ENCODE results near the gene HSCB.
"Not testable (repeated sequence)": the region's sequence is repeated elsewhere in the genome, so short reads cannot be mapped to it uniquely, and the experiment has no call there.

HSCB gene, protein sequence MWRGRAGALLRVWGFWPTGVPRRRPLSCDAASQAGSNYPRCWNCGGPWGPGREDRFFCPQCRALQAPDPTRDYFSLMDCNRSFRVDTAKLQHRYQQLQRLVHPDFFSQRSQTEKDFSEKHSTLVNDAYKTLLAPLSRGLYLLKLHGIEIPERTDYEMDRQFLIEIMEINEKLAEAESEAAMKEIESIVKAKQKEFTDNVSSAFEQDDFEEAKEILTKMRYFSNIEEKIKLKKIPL

DNA sequence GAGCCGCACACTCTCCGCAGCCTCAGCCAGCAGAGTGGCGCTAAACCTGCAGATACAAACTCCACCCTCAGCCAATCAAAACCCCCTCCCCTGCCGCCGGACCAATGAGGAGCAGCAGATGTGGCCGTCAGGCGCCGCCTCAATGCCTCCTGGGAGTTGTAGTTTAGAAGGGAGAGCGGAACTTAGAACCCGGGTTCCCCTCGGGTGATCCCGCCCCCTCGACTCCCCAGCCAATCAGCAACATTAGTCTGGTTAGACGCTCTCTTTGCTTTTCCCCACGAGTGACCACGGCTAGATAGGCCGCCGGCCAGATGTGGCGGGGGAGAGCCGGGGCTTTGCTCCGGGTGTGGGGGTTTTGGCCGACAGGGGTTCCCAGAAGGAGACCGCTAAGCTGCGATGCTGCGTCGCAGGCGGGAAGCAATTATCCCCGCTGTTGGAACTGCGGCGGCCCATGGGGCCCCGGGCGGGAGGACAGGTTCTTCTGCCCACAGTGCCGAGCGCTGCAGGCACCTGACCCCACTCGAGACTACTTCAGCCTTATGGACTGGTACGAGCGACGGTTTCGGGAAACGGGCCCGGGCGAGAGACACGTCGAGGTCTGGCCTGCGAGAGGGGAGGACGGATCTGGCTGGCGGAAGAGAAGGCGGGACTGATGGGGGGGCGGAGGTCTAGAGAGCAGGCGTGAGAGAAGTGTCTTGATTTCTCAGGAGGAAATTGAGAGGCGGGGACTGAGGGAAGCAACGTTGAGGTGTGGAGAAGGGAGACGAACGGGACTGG, at the start of gene HSCB, which contains the start of gene CHEK2:
Gene HSCB, plus strand, starts transcription at position 255 of the 777 bp plus-strand sequence. Its CDS starts 57 bp downstream, at position 312.
Gene CHEK2, minus strand, starts transcription at position 36 of the 777 bp plus-strand sequence. CDS start 7,099 bp downstream, outside the sequence.
- peak; percentile 98 for DNase-seq (ENCODE audit: low spot score)

DNA sequence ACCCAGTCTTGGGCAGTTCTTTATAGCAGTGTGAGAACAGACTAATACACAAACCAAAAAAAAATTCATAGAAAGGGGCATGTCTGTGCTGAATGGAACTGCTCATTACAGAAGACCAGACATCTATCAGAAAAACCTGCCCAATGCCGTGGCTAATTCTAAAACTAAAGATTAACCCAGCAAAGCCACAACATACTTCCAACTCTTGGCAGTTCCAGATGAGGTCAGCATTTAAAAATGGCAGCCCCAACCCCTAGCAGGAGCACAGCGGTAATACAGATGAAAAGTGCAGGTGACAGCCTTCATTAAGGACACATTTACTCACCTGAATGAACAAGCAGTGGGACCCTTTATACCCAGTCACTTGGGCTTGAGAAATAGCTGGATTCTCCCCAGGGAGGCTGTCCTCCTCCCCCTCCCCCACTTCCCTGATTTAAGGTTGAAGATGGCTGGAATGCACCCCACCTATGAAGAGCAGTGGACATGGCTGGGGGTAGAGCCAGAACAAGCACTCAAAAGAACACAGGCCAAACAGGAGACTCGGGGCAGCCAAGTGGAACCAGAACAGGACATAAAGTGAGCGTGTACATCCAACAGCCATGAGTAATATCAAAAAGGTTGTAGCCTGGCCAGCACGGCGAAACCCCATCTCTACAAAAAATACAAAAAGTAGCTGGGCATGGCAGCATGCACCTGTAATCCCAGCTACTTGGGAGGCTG, 48.6 kb upstream of the HSCB start:
- not testable (repeated sequence) for DNase-seq (ENCODE audit: low spot score)

DNA sequence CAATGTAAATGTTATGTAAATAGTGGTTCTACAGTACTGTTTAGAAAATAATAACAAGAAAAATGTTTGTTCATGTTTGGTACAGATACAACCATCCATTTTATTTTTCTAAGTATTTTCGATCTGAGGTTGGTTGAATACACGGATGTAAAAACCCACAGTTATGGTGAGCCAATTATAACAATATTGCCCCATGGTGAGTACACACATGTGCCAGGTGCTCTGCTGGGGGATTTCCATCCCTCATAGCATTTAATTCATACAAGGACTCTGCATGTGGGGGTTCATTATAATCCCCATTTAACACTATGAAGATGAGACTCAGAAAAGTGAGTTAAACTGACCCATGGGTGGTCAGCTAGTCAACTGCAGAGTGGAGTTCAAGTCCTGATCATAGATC, 38.9 kb upstream of the HSCB start:
- DNase-seq (ENCODE audit: low spot score), result no peak

DNA sequence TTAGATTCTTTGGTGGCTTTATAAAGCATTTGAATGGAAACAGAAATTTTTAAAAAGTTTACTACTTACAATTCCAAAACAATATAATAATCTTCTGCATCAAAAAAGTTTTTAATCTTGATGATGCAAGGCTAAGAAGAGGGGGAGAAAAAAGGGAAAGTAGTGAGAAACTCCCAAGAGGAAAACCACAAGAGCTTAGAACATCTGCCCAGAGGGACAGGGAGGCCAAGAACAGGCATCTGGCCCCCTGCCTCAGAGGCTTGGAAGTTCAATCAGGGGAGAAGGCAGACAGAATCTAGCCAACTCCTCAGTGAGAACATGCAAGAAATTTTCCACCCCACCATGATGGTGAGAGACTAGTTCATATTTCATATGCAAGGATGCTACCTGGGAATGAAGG, 38.4 kb upstream of the HSCB start:
- no peak for DNase-seq (ENCODE audit: low spot score)

DNA sequence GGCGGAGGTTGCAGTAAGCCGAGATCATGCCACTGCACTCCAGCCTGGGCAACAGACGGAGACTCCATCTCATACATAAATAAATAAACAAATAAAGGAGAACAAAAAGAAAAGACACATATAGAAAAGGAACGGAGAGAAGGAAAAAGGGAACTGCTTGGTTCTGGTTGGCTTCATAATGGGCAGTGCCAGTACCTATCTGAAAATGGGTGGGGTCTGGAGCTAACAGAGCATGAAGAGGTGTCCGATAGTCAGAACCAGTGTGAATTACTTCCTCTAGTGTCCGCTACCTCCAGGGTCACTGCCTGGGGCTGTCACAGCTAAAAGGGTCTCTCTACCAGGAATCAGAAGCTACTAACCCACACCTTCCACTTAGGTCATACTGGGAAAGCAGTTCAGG, 35.0 kb upstream of the HSCB start:
- no peak for DNase-seq (ENCODE audit: low spot score)

DNA sequence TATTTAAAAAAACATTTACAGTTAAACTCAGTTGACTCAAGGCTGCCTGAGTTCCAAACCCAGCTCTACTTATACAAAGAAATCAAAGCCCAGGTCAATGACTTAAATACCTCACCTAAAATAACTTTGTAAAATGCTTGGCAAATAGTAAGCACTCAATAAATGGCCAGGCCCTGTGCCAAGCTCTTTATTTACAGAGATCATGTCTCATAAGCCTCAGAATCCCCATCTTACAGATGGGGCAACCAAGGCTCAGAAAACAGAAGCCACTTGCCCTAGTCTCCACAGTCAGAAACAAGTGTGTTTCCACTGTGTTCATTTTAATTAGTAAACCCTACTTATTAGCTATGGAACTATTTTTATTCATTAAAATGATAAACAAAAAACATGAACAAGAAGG, 31.7 kb upstream of the HSCB start:
- no peak for DNase-seq (ENCODE audit: low spot score)

DNA sequence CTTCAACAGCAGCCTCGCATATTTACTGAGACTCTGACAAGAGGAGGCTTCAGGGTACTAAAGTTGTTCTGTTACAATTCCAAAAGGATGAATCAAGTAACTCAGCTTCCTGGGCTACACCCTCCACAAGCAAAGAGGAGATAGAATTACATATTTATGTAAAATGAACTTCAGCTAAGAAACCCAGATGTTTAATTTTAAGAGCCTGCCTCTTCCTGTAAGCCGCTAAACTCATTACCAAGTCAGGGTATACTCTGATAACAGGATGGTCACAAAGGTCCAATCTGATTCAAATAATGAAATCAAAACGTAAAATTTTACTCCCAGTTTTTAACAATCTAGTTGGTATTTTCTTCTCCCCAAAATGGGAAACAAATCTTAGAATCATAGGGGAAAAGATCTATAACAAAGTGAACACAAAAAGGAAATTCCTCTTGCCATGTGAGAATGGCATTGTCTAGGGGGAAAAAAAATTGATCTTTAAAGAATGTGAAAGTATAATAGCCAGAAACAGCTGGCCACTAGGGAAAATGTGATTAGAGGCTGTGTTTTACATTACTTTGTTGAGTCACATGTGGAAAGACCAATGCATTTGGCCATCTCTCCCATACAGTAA, 31.2 kb upstream of the HSCB start:
- no peak for DNase-seq (ENCODE audit: low spot score)

DNA sequence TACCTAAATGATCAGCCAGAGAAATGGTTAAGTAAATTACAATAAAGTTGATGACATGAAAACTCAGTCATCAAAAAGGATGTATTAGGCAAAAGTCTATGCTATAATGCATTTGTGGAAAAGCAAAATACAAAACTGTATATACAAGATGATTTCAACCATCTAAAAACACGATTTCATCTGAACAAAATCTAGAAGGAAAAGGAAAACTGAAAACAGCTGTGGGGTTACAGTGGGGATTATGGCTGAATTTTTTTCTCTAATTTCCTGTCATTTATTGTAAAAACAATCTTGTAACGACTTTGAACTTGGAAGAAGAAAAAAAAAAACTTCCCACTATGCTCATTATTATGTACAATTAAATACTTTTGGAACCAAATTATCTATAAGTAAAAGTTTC, 30.5 kb upstream of the HSCB start:
- DNase-seq (ENCODE audit: low spot score), result no peak

DNA sequence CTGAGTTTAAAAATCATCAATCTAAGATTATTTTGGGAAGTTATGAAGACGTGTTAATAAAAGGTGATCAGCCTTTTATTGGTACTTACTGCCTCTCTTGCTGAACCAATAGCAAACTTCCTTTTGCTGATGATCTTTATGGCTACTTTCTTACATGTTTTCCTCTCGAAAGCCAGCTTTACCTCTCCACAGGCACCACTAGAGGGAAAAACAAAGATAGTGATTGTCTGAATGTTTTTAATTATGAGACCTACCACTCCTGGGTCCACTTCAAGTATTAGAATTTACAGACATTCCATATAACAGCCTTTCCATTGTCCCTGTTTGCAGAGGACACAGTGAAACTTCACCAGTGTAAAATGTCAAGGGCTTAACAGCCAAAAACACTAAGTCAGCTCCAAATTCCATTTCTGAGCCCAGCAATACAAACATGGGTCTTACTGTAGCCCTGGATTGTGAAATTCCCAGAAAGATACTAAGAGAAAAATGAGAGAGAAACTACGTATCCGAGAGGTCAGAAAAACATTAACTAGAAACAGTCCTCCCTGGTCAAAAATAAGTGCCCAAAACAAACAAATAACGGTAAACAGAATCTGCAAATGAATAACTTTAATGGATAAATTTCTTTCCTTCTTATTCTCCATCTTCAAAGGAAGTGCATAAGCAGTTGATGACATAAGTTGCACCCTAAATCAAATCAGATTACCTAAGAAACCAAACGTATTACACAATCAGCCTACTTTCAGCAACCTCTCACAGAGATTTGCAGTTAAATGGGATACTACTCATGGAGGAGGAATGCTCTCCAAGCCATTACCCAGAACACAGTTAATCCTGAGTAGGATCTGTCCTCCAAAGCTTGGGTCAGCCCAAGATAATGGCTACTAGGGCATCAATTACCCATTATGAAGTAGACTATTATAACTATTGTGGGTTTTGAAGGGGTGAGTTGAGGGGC, 29.7 kb upstream of the HSCB start:
- no peak for DNase-seq (ENCODE audit: low spot score)

DNA sequence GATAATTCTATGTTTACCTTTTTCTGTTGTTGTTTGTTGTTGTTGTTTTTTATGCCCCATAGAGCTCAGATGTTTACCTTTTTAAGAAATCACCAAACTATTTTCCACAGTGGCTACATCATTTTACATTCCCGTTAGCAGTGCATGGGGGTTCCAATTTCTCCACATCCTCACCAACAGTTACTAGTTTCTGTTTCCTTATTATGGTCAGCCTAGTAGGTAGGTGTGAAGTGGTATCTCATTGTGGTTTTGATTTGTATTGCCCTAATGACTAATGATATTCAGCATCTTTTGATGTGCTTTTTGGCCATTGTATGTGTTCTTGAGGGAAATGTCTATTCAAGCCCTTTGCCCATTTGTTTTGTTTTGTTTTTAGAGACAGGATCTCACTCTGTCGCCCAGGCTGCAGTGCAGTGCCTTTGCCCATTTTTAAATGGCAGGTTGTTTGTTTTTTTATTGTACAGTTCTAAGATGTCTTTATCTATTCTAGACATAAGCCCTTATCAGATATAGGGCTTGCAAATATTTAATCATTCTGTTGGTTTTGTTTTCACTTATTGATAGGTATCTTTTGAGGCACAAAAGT, 27.7 kb upstream of the HSCB start:
- DNase-seq (ENCODE audit: low spot score), result no peak

DNA sequence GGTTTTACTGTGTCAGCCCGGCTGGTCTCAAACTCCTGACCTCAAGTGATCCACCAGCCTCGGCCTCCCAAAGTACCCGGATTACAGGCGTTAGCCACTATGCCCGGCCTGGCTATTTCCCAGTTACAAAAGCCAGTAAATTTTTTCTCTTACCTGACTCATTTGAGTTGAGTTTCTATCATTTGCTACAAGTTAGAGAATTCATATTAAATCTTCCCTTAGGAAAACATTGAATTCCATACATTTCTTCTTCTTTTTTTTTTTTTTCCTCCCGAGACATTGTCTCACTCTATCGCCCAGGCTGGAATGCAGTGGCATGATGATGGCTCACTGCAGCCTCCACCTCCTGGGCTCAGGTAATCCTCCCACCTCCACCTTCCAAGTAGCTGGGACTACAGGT, 26.2 kb upstream of the HSCB start:
- DNase-seq (ENCODE audit: low spot score), result no peak

DNA sequence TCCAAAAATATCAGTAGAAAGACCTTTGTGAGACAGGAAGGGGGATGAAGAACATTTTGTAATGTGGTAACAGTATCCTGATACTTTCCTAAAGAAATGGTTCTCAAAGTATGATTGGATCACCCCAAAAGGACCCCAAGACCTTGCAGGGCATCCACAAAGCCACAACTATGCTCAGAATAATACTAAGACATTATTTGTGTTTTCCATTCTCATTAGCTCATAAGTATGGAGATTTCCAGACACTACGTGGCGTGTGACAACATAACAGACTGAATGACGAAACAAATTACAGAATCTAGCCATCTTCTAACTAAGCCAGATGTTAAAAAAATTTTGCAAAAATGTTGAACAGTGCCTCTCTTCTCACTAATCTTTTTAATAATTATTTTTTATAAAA, 25.2 kb upstream of the HSCB start:
- no peak for DNase-seq (ENCODE audit: low spot score)

DNA sequence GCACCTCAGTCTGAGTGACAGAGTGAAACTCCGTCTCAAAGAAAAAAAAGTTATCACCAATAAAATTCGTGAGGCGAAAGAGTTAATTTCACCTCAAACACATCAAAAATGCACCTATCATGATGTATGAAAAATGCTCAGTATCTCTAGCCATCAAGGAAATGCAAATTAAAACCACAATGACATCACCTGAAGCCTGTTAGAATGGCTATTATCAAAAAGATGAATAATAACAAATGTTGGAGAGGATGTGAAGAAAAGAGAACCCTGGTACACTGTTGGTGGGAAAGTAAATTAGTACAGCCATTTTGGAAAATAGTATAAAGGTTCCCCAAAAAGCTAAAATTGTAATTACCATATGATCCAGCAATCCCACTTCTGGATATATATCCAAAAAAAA, 23.8 kb upstream of the HSCB start:
- no peak for DNase-seq (ENCODE audit: low spot score)

DNA sequence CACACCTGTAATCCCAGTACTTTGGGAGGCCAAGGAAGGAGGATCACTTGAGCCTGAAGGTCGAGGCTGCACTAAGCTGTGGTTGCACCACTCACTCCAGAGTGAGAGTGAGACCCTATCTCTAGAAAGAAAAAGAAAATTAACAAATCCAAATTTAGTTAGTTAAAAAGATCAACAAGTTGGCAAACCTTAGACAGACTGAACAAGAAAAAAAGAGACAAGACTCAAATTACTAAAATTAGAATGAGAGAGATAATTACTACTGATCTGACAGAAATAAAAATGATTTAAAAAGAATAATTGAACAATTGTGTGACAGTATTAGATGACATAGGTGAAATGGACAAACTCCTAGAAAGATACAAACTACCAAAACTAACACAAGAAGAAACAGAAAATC, 13.8 kb upstream of the HSCB start:
- no peak for DNase-seq (ENCODE audit: low spot score)

DNA sequence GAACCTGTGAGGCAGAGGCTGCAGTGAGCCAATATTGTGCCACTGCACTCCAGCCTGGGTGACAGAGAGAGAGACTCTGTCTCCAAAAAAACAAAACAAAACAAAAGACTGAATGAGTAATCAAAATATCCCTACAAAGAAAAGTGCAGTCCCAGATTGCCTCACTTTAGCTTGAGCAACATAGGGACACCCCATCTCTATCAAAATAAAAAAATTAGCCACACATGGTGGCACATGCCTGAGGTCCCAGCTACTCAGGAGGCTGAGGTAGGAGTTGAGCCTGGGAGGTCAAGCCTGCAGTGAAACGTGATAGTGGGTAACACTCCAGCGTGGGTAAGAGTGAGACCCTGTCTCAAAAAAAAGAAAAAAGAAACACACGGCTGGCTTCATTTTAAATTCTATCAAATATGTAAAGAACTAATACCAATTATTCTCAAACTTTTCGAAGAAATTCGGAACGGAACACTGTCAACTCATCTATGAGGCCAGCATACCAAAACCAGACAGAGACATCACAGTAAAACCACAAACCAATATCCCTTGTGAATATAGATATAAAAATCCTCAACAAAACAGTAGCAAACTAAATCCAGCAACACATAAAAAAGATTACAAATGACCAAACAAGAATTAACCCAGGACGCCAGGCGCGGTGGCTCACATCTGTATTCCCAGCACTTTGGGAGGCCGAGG, 13.1 kb upstream of the HSCB start:
- no peak for DNase-seq (ENCODE audit: low spot score)

DNA sequence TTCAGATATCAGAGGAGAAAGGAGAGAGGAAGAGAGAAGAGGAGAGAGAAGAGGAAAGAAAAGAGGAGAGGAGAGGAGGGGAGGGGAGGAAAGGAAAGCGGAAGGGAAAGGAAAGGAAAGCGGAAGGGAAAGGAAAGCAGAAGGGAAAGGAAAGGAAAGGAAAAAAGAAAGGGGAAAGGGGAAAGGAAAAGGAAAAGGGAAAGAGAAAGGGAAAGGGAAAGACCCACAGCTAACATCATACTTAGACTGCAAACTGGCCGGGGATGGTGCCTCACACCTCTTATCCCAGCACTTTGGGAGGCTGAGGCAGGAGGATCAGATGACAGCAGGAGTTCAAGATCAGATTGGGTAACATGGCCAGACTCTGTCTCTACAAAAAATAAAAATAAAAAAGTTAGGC, 11.7 kb upstream of the HSCB start:
- DNase-seq (ENCODE audit: low spot score), result no peak

DNA sequence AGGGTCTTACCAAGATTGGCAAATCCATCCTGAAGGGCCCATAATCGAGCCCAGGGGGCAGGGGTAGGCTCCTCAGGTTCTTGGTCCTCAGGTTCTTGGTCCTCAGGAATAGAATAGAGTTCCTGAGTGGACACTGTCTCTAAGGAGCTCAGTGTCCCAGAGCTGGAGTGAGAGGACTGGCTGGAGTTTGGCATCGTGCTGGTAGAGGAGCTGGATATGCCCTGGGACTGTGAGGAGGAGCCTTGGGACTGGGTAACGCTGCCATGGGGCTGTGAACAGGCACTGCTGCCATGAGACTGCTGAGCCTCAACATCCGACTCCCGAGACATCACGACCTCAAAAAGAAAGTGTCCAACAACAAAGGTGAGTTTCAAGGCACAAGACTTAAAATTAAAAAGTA, 7.4 kb upstream of the HSCB start:
- no peak for DNase-seq (ENCODE audit: low spot score)

DNA sequence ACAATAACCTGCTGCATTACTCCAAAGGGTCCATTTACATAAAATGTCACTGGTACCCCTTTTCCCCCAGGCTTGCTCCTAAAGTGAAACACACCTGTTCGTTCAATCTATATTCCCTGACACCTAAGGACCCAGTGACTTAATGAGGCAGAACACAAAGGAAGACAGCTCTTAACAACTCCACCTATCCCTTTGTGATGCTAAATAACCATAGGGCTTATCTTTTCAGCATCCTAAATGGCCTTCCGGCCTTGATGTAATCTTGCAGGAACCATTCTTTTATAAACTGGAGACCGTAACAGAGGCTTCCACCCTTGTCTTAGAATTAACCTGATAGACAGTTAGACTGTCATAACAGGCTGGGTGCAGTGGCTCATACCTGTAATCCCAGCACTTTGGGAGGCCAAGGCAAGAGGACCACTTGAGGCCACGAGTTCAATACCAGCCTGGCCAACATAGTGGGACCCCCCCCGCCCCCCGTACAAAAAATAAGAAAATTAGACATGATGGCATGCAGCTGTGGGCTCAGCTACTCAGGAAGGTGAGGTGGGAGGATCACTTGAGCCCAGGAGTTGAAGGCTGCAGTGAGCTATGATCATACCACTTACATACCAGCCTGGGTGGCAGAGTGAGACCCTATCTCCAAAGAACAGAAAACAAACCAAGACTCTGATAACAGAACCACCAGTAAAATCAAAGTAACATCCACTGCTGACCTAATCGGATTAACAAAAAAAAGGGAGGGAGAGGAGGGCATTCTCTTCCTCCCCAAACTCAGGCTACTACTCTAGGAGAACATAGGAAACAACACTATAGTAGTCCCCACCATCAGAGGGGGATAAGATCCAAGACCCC, 5.3 kb upstream of the HSCB start:
- DNase-seq (ENCODE audit: low spot score), result no peak

DNA sequence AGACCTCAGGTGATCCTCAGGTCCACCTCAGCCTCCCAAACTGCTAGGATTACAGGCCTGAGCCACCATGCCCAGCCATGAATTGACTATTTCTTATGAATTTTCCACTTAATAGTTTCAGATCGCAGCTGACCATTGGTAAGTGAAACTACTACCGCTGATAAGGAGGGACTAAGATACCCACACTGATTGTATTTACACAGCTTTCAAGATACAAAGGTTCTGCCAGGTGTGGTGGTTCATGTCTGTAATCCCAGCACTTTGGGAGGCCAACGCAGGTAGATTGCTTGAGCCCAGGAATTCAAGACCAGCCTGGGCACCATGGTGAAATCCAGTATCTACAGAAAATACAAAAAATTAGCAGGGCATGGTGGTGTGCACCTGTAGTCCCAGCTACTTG, 4.1 kb upstream of the HSCB start:
- no peak for DNase-seq (ENCODE audit: low spot score)

Measured in ecto neural progenitor cell (in vitro differentiated cells).